ENCODE measurements around the gene AREL1. TPM values are rescaled to one million over a fixed set of nuclear protein-coding genes. Genes with fewer than 3 reads are reported as not detected.

AREL1 gene
- total RNA-seq, 1 experiment from 2014 or later, result 34.2 TPM

GRCh38 chr14:74655599-74656395 lies 57.1 kb downstream of the AREL1 start:
- no peaks in the 10 kb centered on the region for H3K27me3 Mint-ChIP-seq (ENCODE audit: low read depth)
- Histone ChIP-seq H2BK120ac (ENCODE audit: low read depth, low read length, poor library complexity, severe bottlenecking) (no peak overlapping the region), H4K5ac (ENCODE audit: insufficient read length, low read depth, low read length) (no peak overlapping the region), H3K4me1 (ENCODE audit: insufficient read depth, low read length) (no peaks in the 10 kb centered on the region), H3T11ph (ENCODE audit: low read length) (no peak overlapping the region), H2AK5ac (ENCODE audit: insufficient read length, low read length) (no peak overlapping the region), H3K27me3 (ENCODE audit: insufficient read depth, low read length) (no peaks in the 10 kb centered on the region), H2BK5ac (ENCODE audit: insufficient read length, low read length) (no peak overlapping the region), H3K27ac (ENCODE audit: insufficient read length, low read depth, low read length) (no peak overlapping the region), H2AFZ (ENCODE audit: low read length) (no peak overlapping the region), H4K8ac (replicated peaks; ENCODE audit: insufficient read length, low read depth, low read length) (no peak overlapping the region), H3K18ac (ENCODE audit: insufficient read length, low read depth, low read length) (no peak overlapping the region), H3K23me2 (ENCODE audit: insufficient read length, low read depth, low read length, poor library complexity, severe bottlenecking) (no peaks in the 10 kb centered on the region), H3K4me2 (ENCODE audit: insufficient read depth, insufficient read length, low read length) (no peak overlapping the region), H3K79me2 (ENCODE audit: insufficient read depth, low read length) (no peaks in the 10 kb centered on the region), H2BK15ac (ENCODE audit: low read depth, low read length) (no peak overlapping the region), H3K14ac (ENCODE audit: insufficient read depth, low read length) (no peak overlapping the region), H3K23ac (ENCODE audit: insufficient read length, low read depth, low read length) (no peak overlapping the region), H2BK12ac (ENCODE audit: insufficient read length, low read depth, low read length) (no peak overlapping the region), H4K20me1 (ENCODE audit: control insufficient read depth, insufficient read depth, insufficient read length) (no peaks in the 10 kb centered on the region), H2BK20ac (ENCODE audit: low read depth, low read length, poor library complexity, severe bottlenecking) (no peak overlapping the region), H3K56ac (ENCODE audit: insufficient read length, low read depth, low read length) (no peak overlapping the region), H3K79me1 (ENCODE audit: insufficient read depth, low read depth, low read length, poor library complexity, severe bottlenecking) (no peaks in the 10 kb centered on the region), H3K9ac (ENCODE audit: extremely low read depth, insufficient read length, low read length) (no peak overlapping the region), H3K9me3 (ENCODE audit: control insufficient read depth, low read depth, low read length) (no peaks in the 10 kb centered on the region), H3K4ac (ENCODE audit: low read depth, low read length) (no peak overlapping the region), H4K91ac (ENCODE audit: insufficient read length, low read depth, low read length) (no peak overlapping the region)
- TF ChIP-seq, protein P1, sequence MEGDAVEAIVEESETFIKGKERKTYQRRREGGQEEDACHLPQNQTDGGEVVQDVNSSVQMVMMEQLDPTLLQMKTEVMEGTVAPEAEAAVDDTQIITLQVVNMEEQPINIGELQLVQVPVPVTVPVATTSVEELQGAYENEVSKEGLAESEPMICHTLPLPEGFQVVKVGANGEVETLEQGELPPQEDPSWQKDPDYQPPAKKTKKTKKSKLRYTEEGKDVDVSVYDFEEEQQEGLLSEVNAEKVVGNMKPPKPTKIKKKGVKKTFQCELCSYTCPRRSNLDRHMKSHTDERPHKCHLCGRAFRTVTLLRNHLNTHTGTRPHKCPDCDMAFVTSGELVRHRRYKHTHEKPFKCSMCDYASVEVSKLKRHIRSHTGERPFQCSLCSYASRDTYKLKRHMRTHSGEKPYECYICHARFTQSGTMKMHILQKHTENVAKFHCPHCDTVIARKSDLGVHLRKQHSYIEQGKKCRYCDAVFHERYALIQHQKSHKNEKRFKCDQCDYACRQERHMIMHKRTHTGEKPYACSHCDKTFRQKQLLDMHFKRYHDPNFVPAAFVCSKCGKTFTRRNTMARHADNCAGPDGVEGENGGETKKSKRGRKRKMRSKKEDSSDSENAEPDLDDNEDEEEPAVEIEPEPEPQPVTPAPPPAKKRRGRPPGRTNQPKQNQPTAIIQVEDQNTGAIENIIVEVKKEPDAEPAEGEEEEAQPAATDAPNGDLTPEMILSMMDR (conservative IDR thresholded peaks at IDR 0.05), result no peak
- H3K4me3 Mint-ChIP-seq, result no peak overlapping the region
- no CpG with 5 or more reads among the region's 2 CpGs for WGBS (ENCODE audit: extremely low coverage, insufficient read length, low lambda C conversion rate)
- peaks cover 0 to 20% (median 7%) of the 10 kb centered on the region in 3 experiments; a peak in 3 of 7 replicates for H3K36me3 Mint-ChIP-seq (ENCODE audit: insufficient read depth in 1 of 3, low read depth in 3 of 3)
- H3K27ac Mint-ChIP-seq, result no peak overlapping the region
- DNase-seq, result no peak
- H3K9me3 Mint-ChIP-seq, result no peaks in the 10 kb centered on the region
- H3K4me1 Mint-ChIP-seq, result no peaks in the 10 kb centered on the region
